Ammon's horn (tissue), 1 donor: ENCODE results near the gene ROR2.
"Not testable (repeated sequence)": the region's sequence is repeated elsewhere in the genome, so short reads cannot be mapped to it uniquely, and the experiment has no call there.

Source experiments
- DNase-seq: peaks from one replicate; pipeline ENCODE4 v3.0.0-alpha.2; 2016; ENCODE audit warnings: low spot score

ROR2 gene

DNA sequence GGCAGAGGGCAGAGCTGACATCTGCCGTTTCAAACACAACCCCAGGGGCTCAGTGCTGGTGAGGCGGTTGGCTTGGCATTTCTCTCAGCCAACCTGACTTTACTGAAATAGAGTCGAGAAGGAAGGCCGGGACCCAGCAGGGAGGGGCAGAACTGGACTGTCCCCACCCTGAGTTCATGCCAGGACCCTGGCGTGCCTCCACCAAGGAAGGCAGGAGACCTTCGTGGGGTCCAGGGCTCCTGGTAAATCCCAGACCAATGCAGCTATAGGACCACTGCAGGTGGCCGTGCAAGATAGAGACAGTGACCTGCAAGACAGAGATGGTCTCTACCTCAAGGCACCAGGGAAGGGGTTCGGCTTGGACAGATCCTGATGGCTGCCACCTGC is 132.9 kb downstream of the ROR2 start:
- DNase-seq = no peak

DNA sequence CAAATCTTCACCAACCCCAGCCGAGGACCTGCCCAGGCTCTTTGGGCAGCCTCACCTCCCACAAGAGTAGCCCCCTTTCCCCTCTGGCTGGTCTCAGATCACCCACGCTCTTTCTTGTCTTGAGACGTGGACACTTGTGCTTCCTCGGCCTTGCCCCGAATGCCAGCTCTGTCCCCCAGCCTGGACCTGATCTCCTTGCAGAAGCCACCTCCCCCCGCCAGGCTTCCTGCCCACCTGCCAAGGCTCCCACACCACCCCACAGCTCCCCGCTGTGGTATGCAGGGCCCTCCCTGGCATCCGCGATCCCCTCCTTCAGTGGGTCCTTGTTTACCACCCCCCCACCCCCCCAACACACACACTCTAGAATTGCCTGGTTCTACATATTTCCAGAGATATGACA is 133.7 kb downstream of the ROR2 start:
- DNase-seq = no peak

DNA sequence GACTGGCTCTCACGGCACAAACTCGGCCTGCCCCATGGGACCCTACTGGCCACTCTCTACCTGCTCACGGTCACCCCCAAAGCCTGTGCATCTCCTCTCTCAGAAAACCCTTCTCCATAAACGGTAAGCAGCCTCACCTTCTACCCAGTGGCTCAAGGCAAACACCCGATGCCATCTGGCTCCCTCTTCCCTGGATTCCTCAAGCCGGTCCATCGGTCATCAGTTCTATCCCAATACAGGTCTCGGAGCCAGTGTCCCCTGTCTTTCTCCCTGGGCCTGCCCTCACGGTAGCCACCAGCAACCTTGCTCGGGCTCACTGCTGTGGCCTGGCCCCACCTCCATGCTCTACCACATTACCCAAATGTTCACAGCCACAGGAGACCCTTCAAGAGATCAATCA is 134.1 kb downstream of the ROR2 start:
- no peak for DNase-seq

DNA sequence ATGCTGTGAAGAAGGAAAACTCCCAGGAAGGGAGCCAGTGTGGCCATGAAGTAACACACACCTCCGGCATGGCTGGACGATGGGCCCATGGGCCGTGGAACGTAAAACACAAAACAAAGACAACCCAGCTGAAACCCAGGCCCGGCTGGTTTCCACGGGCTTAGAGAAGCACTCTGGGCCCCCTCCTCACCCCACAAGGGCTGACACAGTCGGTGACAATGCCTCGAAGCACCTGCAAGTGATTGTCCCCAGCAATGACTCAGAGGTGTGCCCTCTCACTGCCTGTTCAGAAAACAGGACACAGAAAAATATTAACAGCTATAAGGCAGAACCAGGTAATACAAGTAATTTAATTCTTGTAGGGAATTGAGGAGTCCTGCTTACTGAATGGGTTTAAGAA is 135.3 kb downstream of the ROR2 start:
- DNase-seq = no peak

DNA sequence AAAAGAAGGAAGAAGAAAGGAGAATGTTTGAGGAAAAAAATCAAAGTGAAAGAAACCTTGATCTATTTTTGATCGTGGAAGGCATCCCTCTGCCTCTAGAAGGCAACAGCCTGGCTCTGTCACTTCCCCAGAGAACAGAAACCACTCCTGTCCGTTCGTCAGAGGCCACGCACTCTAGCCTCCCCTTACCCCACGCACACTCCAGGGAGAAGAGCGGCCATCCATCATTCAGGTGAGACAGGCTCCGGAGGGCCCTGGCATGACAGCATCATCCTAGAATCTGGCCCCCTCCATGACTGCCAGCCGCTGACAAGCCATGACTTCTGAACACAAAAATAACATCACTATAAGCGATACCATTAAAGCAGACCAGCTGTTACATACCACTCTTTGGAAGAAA is 135.8 kb downstream of the ROR2 start:
- no peak for DNase-seq

DNA sequence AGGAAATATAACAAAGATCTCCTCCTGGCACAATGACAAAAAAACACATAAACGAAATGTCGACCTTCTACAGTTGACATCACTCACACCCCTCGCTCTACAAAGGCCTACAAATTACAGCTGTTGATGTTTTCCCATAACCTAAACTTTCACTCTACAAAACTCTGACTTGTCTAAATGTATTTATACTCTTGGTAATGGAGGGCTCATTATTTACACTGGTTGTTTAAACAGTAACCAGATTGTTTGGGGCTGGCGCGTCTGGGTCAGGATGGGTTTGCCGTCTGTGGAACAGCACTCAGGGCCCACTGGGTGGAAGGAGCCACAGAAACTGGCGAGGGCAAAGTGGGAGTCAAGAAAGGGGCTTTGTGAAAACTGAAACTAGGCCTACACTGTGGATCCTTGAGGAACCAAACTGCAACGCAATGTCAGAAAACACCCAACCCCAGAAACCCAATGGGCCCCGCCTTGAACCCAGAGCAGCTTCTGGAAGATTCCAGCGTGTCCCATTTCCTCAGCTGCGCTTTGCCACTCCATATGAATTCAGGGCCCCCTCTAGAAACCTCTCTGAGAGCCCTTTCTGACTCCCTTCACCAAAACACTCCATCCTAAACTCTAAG is 136.7 kb downstream of the ROR2 start:
- no peak for DNase-seq

DNA sequence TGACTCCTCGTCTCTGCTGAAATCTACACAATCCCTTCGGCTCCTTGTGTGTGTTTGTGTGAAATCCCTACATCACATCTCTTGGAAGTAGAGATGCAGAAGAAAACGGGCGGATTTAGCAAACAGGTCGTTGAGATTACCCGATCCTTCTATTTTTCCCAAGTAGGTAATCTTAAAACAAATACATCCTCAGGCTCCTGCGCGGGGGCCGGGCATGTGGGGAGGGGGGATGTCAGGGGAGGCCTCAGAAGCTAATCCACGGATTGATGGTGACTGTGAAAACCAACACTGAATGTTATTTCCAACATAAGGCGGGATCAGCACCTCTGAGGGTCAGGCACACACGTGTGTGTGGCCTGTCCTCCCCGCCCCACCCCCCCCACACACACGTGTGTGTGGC is 137.8 kb downstream of the ROR2 start:
- no peak for DNase-seq

DNA sequence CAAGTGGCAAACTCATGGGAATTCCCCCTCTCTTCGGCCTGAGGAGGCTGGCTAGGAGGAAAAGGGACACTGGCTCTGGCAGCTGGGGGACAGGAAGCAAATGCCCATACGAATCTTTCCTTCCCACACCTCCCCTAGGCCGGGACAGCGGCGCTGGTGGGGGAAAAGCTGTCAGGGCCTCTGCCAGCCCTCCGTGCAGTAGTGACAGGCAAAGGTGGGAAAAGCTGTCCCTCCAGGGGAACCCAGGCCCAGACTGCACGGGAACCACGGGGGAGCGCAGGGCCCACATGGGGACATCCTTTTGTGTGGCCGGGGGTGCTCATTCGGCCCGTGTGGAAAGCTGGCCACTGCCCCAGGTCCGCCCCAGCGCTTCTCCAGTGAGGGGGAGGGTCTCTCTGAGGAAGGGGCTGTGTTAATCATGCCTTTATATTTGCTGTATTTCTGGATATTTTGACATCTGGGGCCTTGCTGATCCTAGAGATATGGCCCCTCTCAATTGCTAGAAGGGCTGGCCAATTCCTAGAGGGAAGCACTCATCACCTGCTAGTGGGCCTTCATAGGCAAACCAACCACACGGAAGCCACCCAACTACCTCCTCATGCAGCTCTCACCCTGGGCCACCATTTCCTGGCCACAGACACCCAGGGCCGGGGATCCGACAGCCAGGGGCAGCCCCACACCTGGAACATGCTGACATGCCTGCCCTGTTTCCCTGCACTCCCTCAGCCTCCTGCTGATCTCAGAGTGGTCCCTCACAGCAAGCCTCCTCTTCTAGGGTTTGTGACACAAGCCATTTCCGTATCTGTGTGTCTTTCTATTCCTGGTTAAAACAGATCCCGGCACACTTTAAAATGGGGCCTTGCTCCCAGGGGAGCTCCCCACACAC is 138.8 kb downstream of the ROR2 start:
- no peak for DNase-seq

DNA sequence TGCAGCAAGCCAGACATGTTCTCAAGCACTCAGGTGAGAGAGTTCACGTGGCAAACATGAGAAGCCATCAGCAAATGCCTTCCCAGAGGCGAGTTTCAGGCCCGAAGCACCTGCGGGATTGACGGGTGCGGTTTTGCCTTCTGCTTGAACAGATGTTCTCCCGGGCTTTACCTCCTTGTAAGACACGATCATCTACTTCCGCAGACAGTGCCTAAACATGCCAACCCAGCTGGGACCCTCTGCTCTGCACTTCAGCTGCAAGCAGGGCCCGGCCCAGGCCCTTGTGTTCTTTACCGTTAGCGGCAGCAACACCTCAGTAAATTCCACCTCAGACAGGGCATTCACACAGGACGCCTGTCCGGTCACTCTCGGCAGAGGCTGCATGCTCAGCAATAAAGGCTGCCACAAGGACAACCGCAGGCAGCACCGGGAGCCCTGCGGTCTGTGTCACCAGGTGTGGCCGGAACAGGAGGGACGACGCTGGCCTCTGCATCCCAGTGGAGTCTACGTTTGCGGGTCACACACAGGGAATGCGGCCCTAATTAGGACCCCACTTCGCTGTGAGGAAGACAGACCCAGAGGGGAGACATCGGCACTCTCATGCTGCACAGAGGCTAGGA is 139.6 kb downstream of the ROR2 start:
- DNase-seq = no peak

DNA sequence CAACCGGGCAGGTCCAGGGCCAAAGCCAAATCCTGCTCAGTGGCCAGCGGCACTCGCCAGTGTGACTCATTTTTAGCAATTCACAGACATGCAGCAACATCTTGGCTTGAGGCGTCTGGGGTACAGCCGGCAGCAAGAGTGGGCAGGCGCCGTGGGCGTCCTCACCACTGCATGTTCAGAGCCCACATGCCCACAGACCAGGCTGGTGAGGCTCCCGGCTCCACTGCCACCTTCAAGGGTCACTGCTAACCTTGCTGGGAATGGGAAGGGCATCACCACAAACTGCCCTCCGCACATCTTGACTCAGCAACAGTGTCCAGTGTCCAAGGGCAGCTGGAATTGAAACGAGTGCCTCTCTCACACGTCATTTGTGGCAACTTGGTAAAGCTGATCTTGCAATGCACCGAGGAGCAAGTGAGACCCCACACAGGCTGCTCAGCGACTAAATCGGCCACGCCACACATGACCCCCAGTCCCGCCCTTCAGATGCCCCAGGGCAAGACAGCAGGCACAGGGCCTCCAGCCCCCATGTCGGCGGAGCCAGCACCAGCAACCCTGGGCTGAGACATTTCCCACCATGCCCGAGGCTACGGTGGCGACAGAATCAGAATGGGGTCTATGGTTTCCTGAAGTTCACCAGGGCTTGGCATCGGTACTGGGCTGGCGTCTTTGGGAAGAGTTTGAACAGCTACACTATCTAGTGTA is 140.3 kb downstream of the ROR2 start:
- no peak for DNase-seq

DNA sequence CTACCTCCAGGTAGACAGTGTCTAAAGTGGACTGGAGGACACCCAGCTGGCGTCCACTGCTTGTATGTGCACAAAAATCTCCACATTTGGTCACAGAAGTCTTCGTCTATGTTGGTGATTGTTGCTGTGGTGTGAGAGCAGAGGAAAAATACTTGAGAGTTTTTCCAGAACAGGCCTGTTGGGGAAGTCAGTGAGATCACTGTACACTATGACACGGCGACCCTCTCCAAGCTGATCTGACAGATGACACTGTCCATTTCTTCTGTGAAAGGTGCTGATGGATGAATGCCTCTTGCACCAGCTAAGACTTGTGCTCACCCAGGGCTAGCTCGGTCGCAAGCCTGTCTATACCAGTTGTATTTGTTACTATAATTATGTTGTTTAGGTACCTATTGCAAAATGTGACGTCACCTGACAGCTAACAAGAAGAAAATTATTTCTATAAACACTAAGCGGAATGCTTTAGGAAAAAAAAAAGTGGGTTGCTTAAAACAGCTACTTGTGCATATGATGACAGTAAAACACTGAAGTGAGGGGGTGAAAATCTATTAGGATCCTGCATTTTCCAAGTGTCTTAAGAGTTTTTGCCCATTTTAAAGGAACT is 142.3 kb downstream of the ROR2 start:
- DNase-seq = no peak

DNA sequence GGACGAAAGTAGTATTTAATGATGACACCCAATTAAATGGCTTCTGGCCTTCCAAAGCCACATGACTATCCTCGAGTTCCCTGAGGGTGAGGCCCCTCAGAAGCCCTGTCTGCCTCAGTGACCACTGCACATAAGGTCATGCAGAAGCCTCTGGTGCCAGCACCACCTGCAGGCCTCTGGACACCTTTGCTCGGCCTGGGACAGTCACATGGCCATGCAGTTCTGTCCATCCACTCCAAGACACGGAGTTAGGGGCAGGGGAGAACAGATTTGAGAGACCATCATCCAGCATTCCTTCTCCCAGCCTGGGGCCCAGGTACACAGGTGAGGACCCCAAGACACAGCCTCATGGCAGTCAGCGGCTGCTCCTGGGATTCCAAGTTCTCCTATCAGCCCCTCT is 145.0 kb downstream of the ROR2 start:
- no peak for DNase-seq

DNA sequence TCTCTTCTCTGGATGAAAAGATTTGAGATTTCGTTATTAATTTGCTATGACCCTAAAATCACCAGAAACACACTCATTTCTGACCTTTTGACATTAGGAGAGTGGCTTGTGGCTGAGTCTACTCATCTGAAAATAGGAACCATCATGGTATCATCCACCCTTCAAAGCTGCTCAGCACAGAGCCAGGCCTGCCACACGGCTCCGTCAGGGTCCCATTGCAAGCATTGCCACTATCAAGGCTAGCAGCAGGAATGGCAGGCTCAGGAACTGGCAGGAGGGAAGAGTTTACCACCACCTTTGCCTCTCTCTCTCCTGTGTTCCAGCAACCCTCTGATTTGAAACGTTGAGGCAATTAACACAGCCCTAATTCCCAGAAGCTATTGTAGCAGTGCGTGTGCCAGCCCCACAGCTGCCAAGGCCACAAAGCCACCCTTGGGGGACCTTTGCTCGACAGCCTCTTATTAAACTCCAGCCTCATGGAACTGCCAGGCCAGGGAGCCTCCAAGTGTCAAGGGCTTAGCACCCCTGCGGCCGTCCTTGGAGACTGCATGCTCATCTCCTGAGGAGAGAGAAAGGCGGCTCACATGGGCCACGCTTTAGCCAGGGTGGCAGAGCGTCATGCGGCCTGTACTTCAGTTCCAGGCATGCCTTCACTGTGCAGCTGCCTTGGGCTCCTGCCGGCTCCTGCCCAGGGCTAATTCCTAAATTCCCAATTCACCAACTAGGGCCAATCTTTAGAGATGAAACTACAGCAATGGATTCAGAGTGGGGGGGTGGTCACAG is 145.9 kb downstream of the ROR2 start:
- DNase-seq = no peak

DNA sequence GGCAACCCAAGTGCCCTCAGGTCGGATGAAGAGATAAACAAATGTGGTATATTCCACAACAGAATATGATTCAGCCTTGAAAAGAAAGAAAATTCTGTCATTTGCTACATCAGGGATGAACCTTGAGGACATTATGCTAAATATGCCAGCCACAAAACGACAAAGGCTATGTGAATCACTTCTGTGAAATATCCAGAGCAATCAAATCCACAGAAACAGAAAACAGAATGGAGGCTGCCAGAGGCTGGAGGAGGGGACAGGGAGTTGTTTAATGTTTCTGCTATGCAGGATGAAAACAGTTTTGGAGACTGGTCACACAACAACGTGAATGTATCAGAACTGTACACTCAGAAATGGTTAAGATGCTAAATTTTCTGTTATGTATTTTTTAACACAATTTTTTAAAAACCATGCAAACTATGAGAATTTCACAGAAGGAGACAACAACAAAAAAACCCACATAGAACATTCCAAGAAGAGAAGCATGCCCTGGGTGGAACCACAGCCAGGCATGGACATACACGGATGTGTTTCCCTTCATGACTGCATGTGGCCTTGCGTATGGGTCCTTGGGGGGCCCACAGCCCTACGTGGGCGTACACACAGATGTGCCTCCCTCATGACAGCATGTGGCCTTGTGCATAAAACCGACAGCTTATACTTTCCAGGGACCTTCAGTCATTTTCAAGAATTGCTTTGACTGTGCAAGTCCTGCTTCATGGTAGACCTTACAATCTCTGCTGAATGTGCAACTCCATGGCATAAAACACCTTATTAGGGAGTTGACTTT is 146.7 kb downstream of the ROR2 start:
- DNase-seq = no peak

DNA sequence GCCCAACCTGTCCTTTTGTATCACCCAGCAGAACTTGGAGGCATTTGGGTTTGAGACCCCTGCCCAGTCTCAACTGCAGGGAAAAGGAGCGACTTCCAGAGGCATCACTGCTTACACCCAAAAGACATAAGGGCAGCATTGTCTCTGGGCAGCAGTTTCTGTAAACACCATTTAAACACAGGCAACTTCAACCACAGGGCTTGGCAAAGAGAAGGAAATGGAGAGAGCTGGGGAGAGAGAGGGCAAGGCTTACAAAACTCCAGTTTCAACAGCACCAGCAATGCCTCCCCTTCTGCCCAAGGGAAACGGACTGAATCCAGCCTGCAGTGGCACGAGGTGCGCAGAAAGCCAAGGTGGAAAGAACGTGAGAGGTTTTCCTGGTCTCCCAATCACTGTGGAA is 147.6 kb downstream of the ROR2 start:
- DNase-seq = no peak

DNA sequence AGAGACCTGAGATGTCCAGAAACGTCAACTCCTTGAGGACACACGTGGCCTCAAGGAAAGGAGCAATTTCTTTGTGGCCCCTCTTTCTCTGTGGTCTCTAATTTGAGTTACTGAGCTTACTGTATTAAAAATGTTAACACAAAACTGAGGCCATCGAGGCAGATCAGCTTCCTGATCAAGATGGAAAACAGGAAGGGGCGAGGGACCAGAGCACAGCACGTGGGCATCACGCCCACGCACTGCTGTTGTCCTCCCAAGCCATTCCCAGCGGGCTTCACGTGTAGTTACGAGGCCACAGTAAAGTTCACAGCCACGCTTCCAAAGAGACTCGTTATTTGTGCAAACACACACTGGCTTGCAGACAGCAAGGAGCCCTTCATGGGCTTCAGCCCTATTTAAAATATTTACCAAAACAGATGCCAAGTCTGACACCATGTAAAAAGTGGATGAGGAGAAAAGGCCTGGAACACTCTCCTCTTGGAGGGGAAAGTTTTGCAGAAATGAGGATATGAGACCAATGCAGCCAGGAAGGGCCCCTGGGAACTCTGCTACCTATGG is 149.5 kb downstream of the ROR2 start:
- DNase-seq = no peak

DNA sequence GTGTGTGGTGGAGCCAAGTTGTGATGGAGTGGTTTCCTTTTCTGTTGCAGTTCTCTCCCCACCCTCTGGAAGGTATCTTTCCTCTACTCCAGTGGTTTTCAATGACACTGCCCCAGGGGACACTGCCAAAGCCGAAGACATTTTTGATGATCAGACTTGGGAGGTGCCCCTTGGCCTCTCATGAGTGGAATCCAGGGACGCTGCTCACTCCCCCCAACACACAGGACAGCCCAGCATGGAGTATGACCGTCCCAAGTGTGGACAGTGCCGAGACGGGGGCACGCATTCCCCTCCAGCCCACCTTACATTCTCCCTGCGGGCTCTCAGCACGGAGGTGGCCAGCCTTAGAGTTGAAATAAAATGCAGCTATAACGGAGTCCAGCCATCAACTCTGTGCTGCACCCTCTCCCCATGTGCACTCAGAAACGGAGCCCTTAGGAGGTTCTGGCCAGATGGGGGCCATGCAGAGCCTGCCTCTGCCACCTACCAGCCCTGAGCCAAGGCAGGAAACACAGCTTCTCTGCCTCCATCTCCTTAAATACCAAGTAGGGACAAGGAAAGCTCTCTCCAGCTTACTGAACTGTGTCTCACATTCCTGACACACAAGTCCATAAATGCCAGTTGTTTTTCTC is 150.8 kb downstream of the ROR2 start:
- DNase-seq = no peak

DNA sequence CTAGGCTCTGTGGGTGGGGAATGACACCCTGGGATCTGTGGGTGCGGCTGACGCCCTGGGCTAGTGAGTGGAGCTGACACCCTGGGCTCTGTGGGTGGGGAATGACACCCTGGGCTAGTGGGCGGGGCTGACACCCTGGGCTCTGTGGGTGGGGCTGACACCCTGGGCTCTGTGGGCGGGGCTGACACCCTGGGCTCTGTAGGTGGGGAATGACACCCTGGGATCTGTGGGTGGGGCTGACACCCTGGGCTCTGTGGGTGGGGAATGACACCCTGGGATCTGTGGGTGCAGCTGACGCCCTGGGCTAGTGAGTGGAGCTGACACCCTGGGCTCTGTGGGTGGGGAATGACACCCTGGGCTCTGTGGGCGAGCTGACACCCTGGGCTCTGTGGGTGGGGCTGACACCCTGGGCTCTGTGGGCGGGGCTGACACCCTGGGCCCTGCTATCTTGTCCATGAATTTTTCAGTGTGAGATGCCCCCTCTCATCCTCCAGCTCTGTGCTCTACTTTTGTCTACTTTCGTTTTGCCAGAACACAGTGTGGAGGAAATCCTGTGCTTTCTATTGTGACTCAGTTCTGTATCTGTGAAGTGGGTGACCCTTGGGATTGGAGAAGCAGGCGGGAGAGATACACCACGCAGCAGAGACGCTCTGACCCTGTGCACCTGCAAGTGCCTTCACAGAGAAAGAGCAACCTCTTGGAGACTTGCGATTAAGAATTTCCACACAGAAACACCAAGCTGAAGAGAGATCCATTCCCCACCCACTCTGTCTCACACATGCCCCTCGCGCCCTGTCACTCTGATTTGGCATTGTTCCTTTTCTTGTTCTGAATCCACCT is 151.5 kb downstream of the ROR2 start:
- DNase-seq = not testable (repeated sequence)

DNA sequence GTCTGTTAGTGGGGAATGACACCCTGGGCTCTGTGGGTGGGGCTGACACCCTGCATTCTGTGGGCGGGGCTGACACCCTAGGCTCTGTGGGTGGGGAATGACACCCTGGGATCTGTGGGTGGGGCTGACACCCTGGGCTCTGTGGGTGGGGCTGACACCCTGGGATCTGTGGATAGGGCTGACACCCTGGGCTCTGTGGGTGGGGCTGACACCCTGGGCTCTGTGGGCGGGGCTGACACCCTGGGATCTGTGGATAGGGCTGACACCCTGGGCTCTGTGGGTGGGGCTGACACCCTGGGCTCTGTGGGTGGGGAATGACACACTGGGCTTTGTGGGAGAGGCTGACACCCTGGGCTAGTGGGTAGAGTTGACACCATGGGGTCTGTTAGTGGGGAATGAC is 152.5 kb downstream of the ROR2 start:
- not testable (repeated sequence) for DNase-seq
